Measurements from ENCODE around the gene BACE2. TPM values are rescaled to one million over a fixed set of nuclear protein-coding genes. Genes with fewer than 3 reads are reported as not detected.

BACE2 gene
- total and polyA plus RNA-seq, 2 experiments from 2014 or later, result 8.8 to 17.5 TPM

- no peak overlapping the region for H3K27ac ChIP-seq
- no peaks in the 10 kb centered on the region for H3K4me1 ChIP-seq (ENCODE audit: low read depth)
- peaks cover 18% of the 10 kb centered on the region for H3K27me3 ChIP-seq
- no peak overlapping the region for H3K4me3 ChIP-seq
- no peaks in the 10 kb centered on the region for H3K9me3 ChIP-seq (ENCODE audit: low read depth)
- DNase-seq (ENCODE audit: low read depth in 1 of 2, low spot score in 1 of 2), result no peak
- no peaks in the 10 kb centered on the region for H3K36me3 ChIP-seq
- TF ChIP-seq CTCF (IDR thresholded peaks at IDR 0.05; ENCODE audit: low read depth, low read length), result no peak
Measured at GRCh38 chr21:41321211-41321907, 153.4 kb downstream of the BACE2 start.

GRCh38 chr21:41321908-41322495 lies 154.0 kb downstream of the BACE2 start:
- no peaks in the 10 kb centered on the region for H3K36me3 ChIP-seq
- peaks cover 11% of the 10 kb centered on the region for H3K27me3 ChIP-seq
- H3K4me3 ChIP-seq, result no peak overlapping the region
- no peaks in the 10 kb centered on the region for H3K9me3 ChIP-seq (ENCODE audit: low read depth)
- H3K27ac ChIP-seq, result no peak overlapping the region
- no peak for DNase-seq (ENCODE audit: low read depth in 1 of 2, low spot score in 1 of 2)
- no peaks in the 10 kb centered on the region for H3K4me1 ChIP-seq (ENCODE audit: low read depth)
- no peak for TF ChIP-seq CTCF (IDR thresholded peaks at IDR 0.05; ENCODE audit: low read depth, low read length)

- Histone ChIP-seq H3K36me3 (no peaks in the 10 kb centered on the region), H3K9me3 (ENCODE audit: low read depth) (no peaks in the 10 kb centered on the region), H3K27me3 (peaks cover 4% of the 10 kb centered on the region), H3K4me1 (ENCODE audit: low read depth) (no peaks in the 10 kb centered on the region), H3K27ac (no peak overlapping the region), H3K4me3 (no peak overlapping the region)
- DNase-seq (ENCODE audit: low read depth in 1 of 2, low spot score in 1 of 2), result no peak
- TF ChIP-seq CTCF (IDR thresholded peaks at IDR 0.05; ENCODE audit: low read depth, low read length), result no peak
Measured at GRCh38 chr21:41322496-41323382, 154.8 kb downstream of the BACE2 start.

- Histone ChIP-seq H3K4me1 (ENCODE audit: low read depth) (no peaks in the 10 kb centered on the region), H3K27me3 (no peaks in the 10 kb centered on the region)
Measured at GRCh38 chr21:41325138-41325912, 157.4 kb downstream of the BACE2 start.

More at GRCh38 chr21:41325138-41325912, 157.4 kb downstream of the BACE2 start:
- Histone ChIP-seq H3K27ac (no peak overlapping the region), H3K36me3 (no peaks in the 10 kb centered on the region), H3K4me3 (no peak overlapping the region), H3K9me3 (ENCODE audit: low read depth) (no peaks in the 10 kb centered on the region)
- no peak for TF ChIP-seq CTCF (IDR thresholded peaks at IDR 0.05; ENCODE audit: low read depth, low read length)
- DNase-seq (ENCODE audit: low read depth in 1 of 2, low spot score in 1 of 2), result no peak
